AG10803 (cell line): Measurements from ENCODE around the gene TTLL13.

ENCODE experiments used
- DNase-seq: peaks from one replicate; pipeline ENCODE4 v3.0.0; 2010; ENCODE audit warnings: low read depth
- H3K4me3 ChIP-seq: 2 replicates; pipeline ENCODE4 v1.5.1; 2011; ENCODE audit warnings: mild to moderate bottlenecking, low read length, control low read depth
- TF ChIP-seq, protein P1 (sequence below): conservative IDR thresholded peaks from 2 replicates; pipeline ENCODE4 v1.5.1; 2011; ENCODE audit warnings: mild to moderate bottlenecking, low read length, control low read depth, inconsistent platforms

The TTLL13 gene

DNA sequence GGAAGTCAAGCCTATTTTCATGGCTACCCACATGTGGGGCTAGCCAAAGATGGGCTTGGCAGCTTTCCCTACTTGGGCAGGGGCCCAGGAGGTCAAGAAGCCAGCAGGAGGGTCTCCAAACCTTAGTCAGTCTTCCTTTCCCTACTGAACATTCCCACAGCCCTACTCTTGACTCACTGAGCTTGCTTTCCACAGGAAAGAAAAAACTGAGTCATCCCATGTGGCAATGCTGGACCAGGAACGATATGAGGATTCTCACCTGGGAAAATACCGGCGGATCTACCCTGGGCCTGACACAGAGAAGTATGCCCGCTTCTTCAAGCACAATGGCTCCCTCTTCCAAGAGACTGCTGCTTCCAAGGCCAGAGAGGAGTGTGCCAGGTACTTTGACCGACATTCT, 12.5 kb downstream of the TTLL13 start:
- TF ChIP-seq, protein P1, sequence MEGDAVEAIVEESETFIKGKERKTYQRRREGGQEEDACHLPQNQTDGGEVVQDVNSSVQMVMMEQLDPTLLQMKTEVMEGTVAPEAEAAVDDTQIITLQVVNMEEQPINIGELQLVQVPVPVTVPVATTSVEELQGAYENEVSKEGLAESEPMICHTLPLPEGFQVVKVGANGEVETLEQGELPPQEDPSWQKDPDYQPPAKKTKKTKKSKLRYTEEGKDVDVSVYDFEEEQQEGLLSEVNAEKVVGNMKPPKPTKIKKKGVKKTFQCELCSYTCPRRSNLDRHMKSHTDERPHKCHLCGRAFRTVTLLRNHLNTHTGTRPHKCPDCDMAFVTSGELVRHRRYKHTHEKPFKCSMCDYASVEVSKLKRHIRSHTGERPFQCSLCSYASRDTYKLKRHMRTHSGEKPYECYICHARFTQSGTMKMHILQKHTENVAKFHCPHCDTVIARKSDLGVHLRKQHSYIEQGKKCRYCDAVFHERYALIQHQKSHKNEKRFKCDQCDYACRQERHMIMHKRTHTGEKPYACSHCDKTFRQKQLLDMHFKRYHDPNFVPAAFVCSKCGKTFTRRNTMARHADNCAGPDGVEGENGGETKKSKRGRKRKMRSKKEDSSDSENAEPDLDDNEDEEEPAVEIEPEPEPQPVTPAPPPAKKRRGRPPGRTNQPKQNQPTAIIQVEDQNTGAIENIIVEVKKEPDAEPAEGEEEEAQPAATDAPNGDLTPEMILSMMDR: no peak
- peak; percentile 22 for DNase-seq

DNA sequence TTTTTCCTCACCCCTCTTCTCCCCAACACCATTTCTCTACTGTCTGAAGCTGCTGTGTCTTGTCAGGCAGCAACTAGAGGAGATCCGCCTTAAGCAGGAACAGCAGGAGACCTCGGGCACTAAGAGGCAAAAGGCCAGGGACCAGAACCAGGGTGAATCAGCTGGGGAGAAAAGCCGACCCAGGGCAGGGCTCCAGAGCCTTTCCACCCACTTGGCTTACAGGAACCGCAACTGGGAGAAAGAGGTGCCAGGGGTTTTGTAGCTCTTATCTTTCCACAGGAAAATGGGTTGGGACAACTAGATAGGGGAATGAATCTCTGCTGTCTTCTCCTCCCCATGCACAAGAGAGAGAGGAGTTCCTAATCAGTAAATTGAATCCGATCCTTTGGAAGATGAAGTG, 13.1 kb downstream of the TTLL13 start:
- TF ChIP-seq, protein P1: no peak
- no peak for DNase-seq
- no peak overlapping the region for H3K4me3 ChIP-seq

More for the DNA sequence above, 12.5 kb downstream of the TTLL13 start:
- H3K4me3 ChIP-seq: no peak overlapping the region

DNA sequence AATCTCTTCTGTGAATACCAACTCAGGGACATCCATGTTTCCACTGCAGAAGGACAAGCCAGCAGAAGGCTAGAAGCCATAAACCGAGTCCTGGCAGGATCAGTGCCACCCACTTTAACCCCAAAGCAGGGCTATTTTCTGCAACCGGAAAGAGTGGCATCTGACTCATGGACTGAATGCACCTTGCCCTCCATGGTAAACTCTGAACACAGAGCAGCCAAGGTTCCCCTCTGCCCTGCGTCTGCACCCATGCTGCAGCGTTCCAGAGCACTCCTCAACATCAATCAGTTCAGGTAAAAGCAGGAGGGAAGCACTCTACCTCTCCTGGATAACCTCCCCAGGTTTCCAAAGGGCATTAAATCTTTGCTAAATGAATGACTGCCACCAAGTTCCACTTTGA, 15.3 kb downstream of the TTLL13 start:
- no peak for DNase-seq
- TF ChIP-seq, protein P1: no peak
- H3K4me3 ChIP-seq: peak overlapping the region; percentile 92

DNA sequence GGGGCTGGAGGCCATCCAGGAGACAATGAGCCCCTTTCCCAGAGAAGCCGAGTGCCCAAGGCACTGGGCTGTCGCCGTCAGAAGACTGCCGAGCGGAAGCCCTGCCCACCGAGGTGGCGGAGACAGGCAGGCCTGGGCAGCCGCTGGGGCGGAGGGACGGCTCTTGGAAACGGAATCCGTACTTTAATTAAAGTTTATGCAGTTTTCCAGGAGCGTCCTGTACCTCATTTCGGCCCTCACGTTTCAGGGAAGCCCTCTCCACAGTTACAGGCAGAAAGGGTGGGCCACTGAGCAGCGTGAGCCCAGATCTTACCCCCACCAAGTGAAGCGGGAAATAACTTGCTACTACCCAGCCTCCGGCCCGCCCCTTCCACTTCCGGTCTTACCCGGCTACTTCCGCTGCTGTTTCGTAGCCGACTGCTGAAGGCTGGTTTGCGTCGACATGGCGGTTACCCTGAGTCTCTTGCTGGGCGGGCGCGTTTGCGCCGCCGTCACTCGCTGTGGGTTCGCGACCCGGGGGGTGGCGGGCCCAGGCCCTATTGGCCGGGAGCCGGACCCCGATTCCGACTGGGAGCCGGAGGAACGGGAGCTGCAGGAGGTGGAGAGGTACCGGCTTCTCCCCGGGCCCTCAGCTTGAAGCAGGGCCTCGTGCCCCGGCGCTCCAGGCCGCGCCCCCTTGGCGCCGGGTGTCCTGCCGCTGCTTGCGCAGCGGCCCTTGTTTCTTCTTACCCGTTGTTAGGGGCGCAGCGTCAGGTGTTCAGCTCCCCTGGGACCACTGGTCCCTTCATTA, 16.1 kb downstream of the TTLL13 start, which contains the start of gene NGRN:
Gene NGRN (plus strand): TSS at position 402 of the 790 bp plus-strand sequence. CDS start 41 bp downstream, at position 443.
- DNase-seq: peak; percentile 88
- peak within 1 kb of the TSS; percentile 92 for H3K4me3 ChIP-seq
- TF ChIP-seq, protein P1: no peak

DNA sequence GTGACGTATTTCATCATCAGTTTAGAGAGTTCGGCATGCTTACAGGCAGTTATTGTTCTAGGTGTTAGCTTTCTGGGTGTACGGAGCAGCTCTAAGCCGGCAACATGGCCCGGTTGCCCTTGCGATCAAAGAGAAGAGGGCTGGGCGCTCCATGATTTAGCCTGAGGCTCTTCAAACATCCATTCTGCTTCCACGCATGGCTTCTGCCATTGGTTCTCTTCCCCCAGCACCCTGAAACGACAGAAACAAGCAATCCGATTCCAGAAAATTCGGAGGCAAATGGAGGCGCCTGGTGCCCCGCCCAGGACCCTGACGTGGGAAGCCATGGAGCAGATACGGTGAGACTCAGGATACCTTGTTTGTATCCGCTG, 16.7 kb downstream of the TTLL13 start:
- no peak for DNase-seq
- H3K4me3 ChIP-seq: peak overlapping the region; percentile 92
- TF ChIP-seq, protein P1: no peak

DNA sequence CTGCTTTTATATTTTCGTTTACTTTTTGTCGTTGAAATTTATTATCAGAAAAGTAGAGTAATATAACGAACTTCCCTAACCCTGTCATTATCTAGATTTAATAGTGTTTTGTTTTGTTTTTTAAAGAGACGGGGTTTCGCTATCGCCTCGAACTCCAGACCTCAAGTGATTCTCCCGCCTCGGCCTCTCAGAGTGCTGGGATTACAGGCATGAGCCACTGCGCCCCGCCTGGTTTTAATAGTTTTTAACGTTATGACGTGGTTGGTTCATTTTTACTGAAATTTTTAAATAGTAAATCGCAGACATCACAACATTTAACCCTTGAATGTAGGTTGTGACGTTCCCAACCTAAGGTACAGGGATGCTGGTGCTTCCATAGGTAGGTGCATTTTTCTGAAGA, 17.1 kb downstream of the TTLL13 start:
- H3K4me3 ChIP-seq: peak overlapping the region; percentile 92
- DNase-seq: peak; percentile 24
- TF ChIP-seq, protein P1: no peak

DNA sequence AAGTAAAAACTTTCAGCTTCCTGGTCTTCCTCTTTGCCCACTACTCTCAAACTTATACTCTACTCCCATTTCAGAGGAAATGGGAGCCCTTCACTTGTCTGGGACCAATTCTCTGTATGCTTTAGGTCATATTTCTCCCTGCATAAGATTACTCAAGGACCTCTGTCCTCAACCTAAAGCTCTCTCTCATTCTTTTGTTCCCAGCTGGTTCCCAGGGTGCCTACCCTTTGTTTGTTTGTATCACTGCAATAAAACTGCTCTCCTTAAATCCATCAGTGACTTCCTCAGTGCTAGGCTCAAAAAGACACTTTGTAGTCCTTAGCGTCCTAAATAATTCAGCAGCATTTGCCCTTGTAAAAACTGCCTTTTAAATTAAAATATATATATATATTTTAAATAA, 19.1 kb downstream of the TTLL13 start:
- no peak overlapping the region for H3K4me3 ChIP-seq

More for the DNA sequence above, 19.1 kb downstream of the TTLL13 start:
- TF ChIP-seq, protein P1: no peak
- no peak for DNase-seq
